ENCODE data around the gene NAALADL2. TPM values are rescaled to one million over a fixed set of nuclear protein-coding genes. Genes with fewer than 3 reads are reported as not detected.

NAALADL2 gene
- total and polyA plus RNA-seq, 2 donors = 0.68 to 4.9 TPM

DNA sequence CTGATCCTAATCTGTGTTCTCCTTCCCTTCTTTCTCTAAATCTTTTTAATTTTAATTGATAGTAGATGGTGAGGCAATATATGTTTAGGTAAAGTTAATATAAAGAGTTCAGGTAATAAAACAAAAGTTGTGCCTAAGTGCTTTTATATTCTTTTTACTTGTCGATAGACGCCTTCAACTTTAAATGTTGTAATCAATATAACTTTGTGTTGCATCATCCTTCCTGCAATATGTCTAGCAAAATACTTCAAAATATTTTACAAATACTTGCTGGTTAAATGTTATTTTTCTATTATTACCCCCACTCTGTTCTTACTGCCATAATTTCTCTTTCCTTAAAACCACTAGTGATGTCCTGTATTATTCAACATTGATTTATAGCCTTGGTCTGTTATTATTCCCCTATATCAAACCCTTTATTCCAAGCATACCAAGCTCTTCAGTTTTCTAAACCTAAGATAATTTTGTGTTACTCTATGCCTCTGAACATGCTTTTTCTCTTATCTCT is 92.4 kb downstream of the NAALADL2 start:
- Histone ChIP-seq H3K36me3 (ENCODE audit: control insufficient read depth in 2 of 2, insufficient read depth in 2 of 2, low read length in 1 of 2) (no peaks in the 10 kb centered on the region), H3K27ac (ENCODE audit: low read depth in 1 of 2, low read length in 1 of 2) (no peak overlapping the region)
- 99% methylated on average over 2 of the region's 2 CpGs for WGBS

GRCh38 chr3:174953068-174953467 is 93.9 kb downstream of the NAALADL2 start:
- WGBS = 79% methylated on average over 1 of the region's 1 CpG

More for the DNA sequence above, 92.4 kb downstream of the NAALADL2 start:
- DNase-seq (ENCODE audit: low read depth in 6 of 9, low spot score in 9 of 9) = no peak
- Histone ChIP-seq H3K27me3 (ENCODE audit: control insufficient read depth in 2 of 2, insufficient read depth in 1 of 2, low read length in 1 of 2) (no peaks in the 10 kb centered on the region), H3K9me3 (ENCODE audit: control insufficient read depth in 2 of 2, insufficient read depth in 1 of 2, low read length in 1 of 2) (no peaks in the 10 kb centered on the region), H3K4me3 (ENCODE audit: low read length in 2 of 2) (no peak overlapping the region), H3K4me1 (ENCODE audit: control insufficient read depth in 2 of 2, insufficient read depth in 2 of 2, low read length in 2 of 2) (no peaks in the 10 kb centered on the region)

GRCh38 chr3:174955513-174956016 is 96.4 kb downstream of the NAALADL2 start:
- Histone ChIP-seq H3K4me1 (ENCODE audit: control insufficient read depth in 2 of 2, insufficient read depth in 2 of 2, low read length in 2 of 2) (no peaks in the 10 kb centered on the region), H3K27me3 (ENCODE audit: control insufficient read depth in 2 of 2, insufficient read depth in 1 of 2, low read length in 1 of 2) (no peaks in the 10 kb centered on the region), H3K36me3 (ENCODE audit: control insufficient read depth in 2 of 2, insufficient read depth in 2 of 2, low read length in 1 of 2) (no peaks in the 10 kb centered on the region), H3K27ac (ENCODE audit: low read depth in 1 of 2, low read length in 1 of 2) (no peak overlapping the region), H3K4me3 (ENCODE audit: low read length in 2 of 2) (no peak overlapping the region), H3K9me3 (ENCODE audit: control insufficient read depth in 2 of 2, insufficient read depth in 1 of 2, low read length in 1 of 2) (no peaks in the 10 kb centered on the region)
- no peak for DNase-seq (ENCODE audit: low read depth in 6 of 9, low spot score in 9 of 9)
- WGBS = 92% methylated on average over 2 of the region's 2 CpGs

More at GRCh38 chr3:174953068-174953467, 93.9 kb downstream of the NAALADL2 start:
- no peak for DNase-seq (ENCODE audit: low read depth in 6 of 9, low spot score in 9 of 9)
- Histone ChIP-seq H3K36me3 (ENCODE audit: control insufficient read depth in 2 of 2, insufficient read depth in 2 of 2, low read length in 1 of 2) (no peaks in the 10 kb centered on the region), H3K9me3 (ENCODE audit: control insufficient read depth in 2 of 2, insufficient read depth in 1 of 2, low read length in 1 of 2) (no peaks in the 10 kb centered on the region), H3K4me1 (ENCODE audit: control insufficient read depth in 2 of 2, insufficient read depth in 2 of 2, low read length in 2 of 2) (no peaks in the 10 kb centered on the region), H3K4me3 (ENCODE audit: low read length in 2 of 2) (no peak overlapping the region), H3K27me3 (ENCODE audit: control insufficient read depth in 2 of 2, insufficient read depth in 1 of 2, low read length in 1 of 2) (no peaks in the 10 kb centered on the region), H3K27ac (ENCODE audit: low read depth in 1 of 2, low read length in 1 of 2) (no peak overlapping the region)

GRCh38 chr3:174957081-174957480 is 97.9 kb downstream of the NAALADL2 start:
- no peaks in the 10 kb centered on the region for H3K4me1 ChIP-seq (ENCODE audit: control insufficient read depth in 2 of 2, insufficient read depth in 2 of 2, low read length in 2 of 2)
- no peaks in the 10 kb centered on the region for H3K9me3 ChIP-seq (ENCODE audit: control insufficient read depth in 2 of 2, insufficient read depth in 1 of 2, low read length in 1 of 2)
- H3K36me3 ChIP-seq (ENCODE audit: control insufficient read depth in 2 of 2, insufficient read depth in 2 of 2, low read length in 1 of 2) = no peaks in the 10 kb centered on the region
- no peak for DNase-seq (ENCODE audit: low read depth in 6 of 9, low spot score in 9 of 9)
- 93% methylated on average over 2 of the region's 2 CpGs for WGBS
- H3K27me3 ChIP-seq (ENCODE audit: control insufficient read depth in 2 of 2, insufficient read depth in 1 of 2, low read length in 1 of 2) = no peaks in the 10 kb centered on the region
- no peak overlapping the region for H3K4me3 ChIP-seq (ENCODE audit: low read length in 2 of 2)
- no peak overlapping the region for H3K27ac ChIP-seq (ENCODE audit: low read depth in 1 of 2, low read length in 1 of 2)

GRCh38 chr3:174957551-174958001 is 98.4 kb downstream of the NAALADL2 start:
- Histone ChIP-seq H3K36me3 (ENCODE audit: control insufficient read depth in 2 of 2, insufficient read depth in 2 of 2, low read length in 1 of 2) (no peaks in the 10 kb centered on the region), H3K27ac (ENCODE audit: low read depth in 1 of 2, low read length in 1 of 2) (no peak overlapping the region), H3K4me3 (ENCODE audit: low read length in 2 of 2) (no peak overlapping the region), H3K4me1 (ENCODE audit: control insufficient read depth in 2 of 2, insufficient read depth in 2 of 2, low read length in 2 of 2) (no peaks in the 10 kb centered on the region), H3K27me3 (ENCODE audit: control insufficient read depth in 2 of 2, insufficient read depth in 1 of 2, low read length in 1 of 2) (no peaks in the 10 kb centered on the region), H3K9me3 (ENCODE audit: control insufficient read depth in 2 of 2, insufficient read depth in 1 of 2, low read length in 1 of 2) (no peaks in the 10 kb centered on the region)
- DNase-seq (ENCODE audit: low read depth in 6 of 9, low spot score in 9 of 9) = no peak

DNA sequence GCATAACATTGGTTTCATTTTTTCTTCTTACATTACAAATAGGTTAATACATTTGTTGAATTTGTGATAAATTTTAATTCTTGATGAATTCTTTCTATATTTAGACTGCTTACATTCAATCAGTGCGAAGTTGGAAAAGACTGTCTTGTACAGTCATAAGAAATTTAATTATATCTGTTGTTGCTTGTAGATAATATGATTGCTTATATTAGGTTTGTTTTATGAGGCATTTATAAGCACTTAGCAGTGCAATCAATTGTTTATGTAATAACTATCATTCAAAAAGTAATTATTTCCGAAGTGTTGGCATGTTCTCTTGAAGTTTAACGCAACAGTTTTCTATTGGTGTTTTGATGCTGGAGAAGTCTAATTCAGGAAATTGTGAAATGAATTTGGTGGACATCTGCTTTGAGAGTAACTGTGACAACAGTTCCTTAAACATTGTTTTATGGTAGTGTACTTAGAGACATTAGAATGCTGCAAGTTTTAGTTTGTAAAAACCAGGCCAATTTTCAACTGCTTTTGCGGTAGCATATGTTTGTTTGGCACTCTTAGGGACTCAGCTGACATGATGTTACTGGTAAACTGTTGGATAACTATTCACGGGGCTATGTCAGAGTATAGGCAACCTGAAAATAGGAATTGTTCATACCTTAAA is 99.7 kb downstream of the NAALADL2 start:
- 95% methylated on average over 5 of the region's 5 CpGs for WGBS
- H3K4me3 ChIP-seq (ENCODE audit: low read length in 2 of 2) = no peak overlapping the region
- H3K4me1 ChIP-seq (ENCODE audit: control insufficient read depth in 2 of 2, insufficient read depth in 2 of 2, low read length in 2 of 2) = no peaks in the 10 kb centered on the region
- H3K36me3 ChIP-seq (ENCODE audit: control insufficient read depth in 2 of 2, insufficient read depth in 2 of 2, low read length in 1 of 2) = no peaks in the 10 kb centered on the region
- H3K27me3 ChIP-seq (ENCODE audit: control insufficient read depth in 2 of 2, insufficient read depth in 1 of 2, low read length in 1 of 2) = no peaks in the 10 kb centered on the region
- no peak overlapping the region for H3K27ac ChIP-seq (ENCODE audit: low read depth in 1 of 2, low read length in 1 of 2)
- H3K9me3 ChIP-seq (ENCODE audit: control insufficient read depth in 2 of 2, insufficient read depth in 1 of 2, low read length in 1 of 2) = no peaks in the 10 kb centered on the region
- no peak for DNase-seq (ENCODE audit: low read depth in 6 of 9, low spot score in 9 of 9)

DNA sequence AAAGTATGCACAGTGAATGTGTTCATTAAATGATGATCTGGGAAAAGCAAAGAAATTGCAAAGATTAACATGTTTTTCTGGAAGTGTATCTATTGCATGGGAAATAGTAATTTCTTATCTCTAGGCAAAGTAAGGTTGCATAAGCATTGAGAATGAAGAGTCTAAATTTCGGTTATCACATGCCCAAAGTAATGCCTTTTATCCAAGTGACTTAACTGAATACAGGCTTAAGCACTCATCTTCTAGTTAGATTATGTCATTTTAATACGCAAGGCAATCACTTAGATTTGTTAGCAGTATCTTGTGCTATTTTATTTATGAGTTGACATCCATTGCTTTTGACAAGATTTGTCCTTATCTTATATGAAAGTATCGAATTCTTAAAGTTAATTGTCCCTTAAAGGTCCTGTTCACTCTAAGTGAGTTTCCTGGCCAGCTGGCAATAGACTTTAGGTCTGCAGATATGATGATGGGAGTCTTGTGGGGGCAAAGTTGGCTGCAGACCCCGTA is 100.5 kb downstream of the NAALADL2 start:
- no peak overlapping the region for H3K4me3 ChIP-seq (ENCODE audit: low read length in 2 of 2)
- H3K27ac ChIP-seq (ENCODE audit: low read depth in 1 of 2, low read length in 1 of 2) = no peak overlapping the region
- H3K27me3 ChIP-seq (ENCODE audit: control insufficient read depth in 2 of 2, insufficient read depth in 1 of 2, low read length in 1 of 2) = no peaks in the 10 kb centered on the region
- H3K9me3 ChIP-seq (ENCODE audit: control insufficient read depth in 2 of 2, insufficient read depth in 1 of 2, low read length in 1 of 2) = no peaks in the 10 kb centered on the region
- no peak for DNase-seq (ENCODE audit: low read depth in 6 of 9, low spot score in 9 of 9)
- WGBS = 89% methylated on average over 4 of the region's 4 CpGs
- no peaks in the 10 kb centered on the region for H3K36me3 ChIP-seq (ENCODE audit: control insufficient read depth in 2 of 2, insufficient read depth in 2 of 2, low read length in 1 of 2)
- no peaks in the 10 kb centered on the region for H3K4me1 ChIP-seq (ENCODE audit: control insufficient read depth in 2 of 2, insufficient read depth in 2 of 2, low read length in 2 of 2)

DNA sequence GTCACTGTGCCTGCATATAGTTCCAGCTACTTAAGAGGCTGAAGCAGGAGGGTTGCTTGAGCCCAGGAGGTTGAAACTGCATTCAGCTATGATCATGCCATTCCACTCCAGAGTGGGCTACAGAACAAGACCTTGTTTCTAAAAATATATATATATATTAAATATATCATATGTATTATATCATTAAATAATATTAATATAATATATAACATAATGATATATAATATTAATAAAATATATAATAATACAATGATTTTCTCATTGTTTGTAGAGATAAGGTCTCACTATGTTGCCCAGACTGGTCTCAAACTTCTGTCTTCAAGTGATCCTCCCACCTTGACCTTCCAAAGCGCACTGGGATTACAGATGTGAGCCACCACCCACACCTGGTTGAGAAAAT is 101.8 kb downstream of the NAALADL2 start:
- Histone ChIP-seq H3K27me3 (ENCODE audit: control insufficient read depth in 2 of 2, insufficient read depth in 1 of 2, low read length in 1 of 2) (no peaks in the 10 kb centered on the region), H3K9me3 (ENCODE audit: control insufficient read depth in 2 of 2, insufficient read depth in 1 of 2, low read length in 1 of 2) (no peaks in the 10 kb centered on the region), H3K27ac (ENCODE audit: low read depth in 1 of 2, low read length in 1 of 2) (no peak overlapping the region), H3K4me3 (ENCODE audit: low read length in 2 of 2) (no peak overlapping the region), H3K4me1 (ENCODE audit: control insufficient read depth in 2 of 2, insufficient read depth in 2 of 2, low read length in 2 of 2) (no peaks in the 10 kb centered on the region), H3K36me3 (ENCODE audit: control insufficient read depth in 2 of 2, insufficient read depth in 2 of 2, low read length in 1 of 2) (no peaks in the 10 kb centered on the region)
- WGBS = 91% methylated on average over 1 of the region's 1 CpG
- no peak for DNase-seq (ENCODE audit: low read depth in 6 of 9, low spot score in 9 of 9)

DNA sequence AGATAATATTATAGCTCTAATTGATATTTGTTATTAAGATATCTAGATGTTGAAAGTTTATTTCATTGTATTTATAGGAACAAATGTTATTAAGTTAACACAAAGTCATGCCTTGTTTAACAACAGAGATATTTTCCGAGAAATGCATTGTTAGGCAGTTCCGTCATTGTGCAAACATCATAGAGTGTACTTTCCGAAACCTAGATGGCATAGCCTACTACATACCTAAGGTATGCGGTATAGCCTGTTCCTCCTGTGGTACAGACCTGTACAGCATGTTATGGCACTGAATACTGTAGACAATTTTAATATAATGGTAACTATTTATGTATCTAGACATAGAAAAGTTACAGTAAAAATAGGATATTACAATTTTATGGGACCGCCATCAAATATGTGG is 114.3 kb downstream of the NAALADL2 start:
- no peaks in the 10 kb centered on the region for H3K4me1 ChIP-seq (ENCODE audit: control insufficient read depth in 2 of 2, insufficient read depth in 2 of 2, low read length in 2 of 2)
- DNase-seq (ENCODE audit: low read depth in 6 of 9, low spot score in 9 of 9) = no peak

More for the DNA sequence above, 114.3 kb downstream of the NAALADL2 start:
- 97% methylated on average over 5 of the region's 5 CpGs for WGBS
- no peak overlapping the region for H3K4me3 ChIP-seq (ENCODE audit: low read length in 2 of 2)
- no peaks in the 10 kb centered on the region for H3K36me3 ChIP-seq (ENCODE audit: control insufficient read depth in 2 of 2, insufficient read depth in 2 of 2, low read length in 1 of 2)
- no peaks in the 10 kb centered on the region for H3K27me3 ChIP-seq (ENCODE audit: control insufficient read depth in 2 of 2, insufficient read depth in 1 of 2, low read length in 1 of 2)
- H3K9me3 ChIP-seq (ENCODE audit: control insufficient read depth in 2 of 2, insufficient read depth in 1 of 2, low read length in 1 of 2) = no peaks in the 10 kb centered on the region
- no peak overlapping the region for H3K27ac ChIP-seq (ENCODE audit: low read depth in 1 of 2, low read length in 1 of 2)

Data from thymus (tissue), 11 donors.